Activated T-helper 17 cell treated with anti-CD3 and anti-CD28 coated beads, Interleukin-2, amount 50 U/mL, for 72 hours (primary cell): ENCODE data around the gene TEX264. TPM values are rescaled to one million over a fixed set of nuclear protein-coding genes. Genes with fewer than 3 reads are reported as not detected.

ENCODE experiments used
- ATAC-seq: fragments of 150-1000 bp; cut with Tn5 transposase; replicated peaks from 2 replicates; pipeline ENCODE4 v1.10.0; 2021; ENCODE audit warnings: mild to moderate bottlenecking, moderate library complexity
- H3K27ac Mint-ChIP-seq: one replicate; pipeline ENCODE4 v1.8.0; 2022; ENCODE audit warnings: mixed read lengths
- H3K27me3 Mint-ChIP-seq: one replicate; pipeline ENCODE4 v1.8.0; 2022; ENCODE audit warnings: mixed read lengths
- H3K36me3 Mint-ChIP-seq: one replicate; pipeline ENCODE4 v1.8.0; 2022; ENCODE audit warnings: low read depth, mild to moderate bottlenecking, mixed read lengths
- H3K4me1 Mint-ChIP-seq: one replicate; pipeline ENCODE4 v1.8.0; 2022; ENCODE audit warnings: mixed read lengths
- H3K4me3 Mint-ChIP-seq: one replicate; pipeline ENCODE4 v1.8.0; 2022; ENCODE audit warnings: mild to moderate bottlenecking, mixed read lengths
- H3K9me3 Mint-ChIP-seq: one replicate; pipeline ENCODE4 v1.8.0; 2022; ENCODE audit warnings: mixed read lengths
- total RNA-seq, 2 donors: library from RNA; stranded (reverse); gene quantifications; one replicate each; pipeline ENCODE4 v1.2.3, GENCODE V29; 2022

The TEX264 gene
- total RNA-seq, 2 donors from 2014 or later = 43.4 to 55.3 TPM

DNA sequence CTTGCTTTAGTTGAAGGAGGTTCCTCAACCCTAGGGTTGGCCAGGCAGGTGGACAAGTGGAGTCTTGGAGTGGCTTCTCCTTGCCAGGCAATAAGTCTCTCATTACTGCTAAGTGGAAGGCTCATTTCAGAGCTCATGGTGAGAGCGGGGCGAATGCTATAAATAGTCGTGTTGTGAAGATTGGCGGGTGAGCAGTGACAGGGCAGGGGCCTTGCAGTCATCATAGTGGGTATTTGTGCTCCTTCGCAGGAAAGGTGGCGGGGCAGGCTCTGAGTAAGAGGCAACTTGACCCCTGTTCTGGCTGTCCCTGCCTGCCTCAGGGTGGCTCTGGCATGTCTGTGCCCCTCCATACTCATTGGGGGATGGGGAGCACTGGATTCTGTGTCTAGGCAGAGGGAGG is 27.2 kb downstream of the TEX264 start:
- peaks cover 55% of the 10 kb centered on the region for H3K36me3 Mint-ChIP-seq
- H3K4me1 Mint-ChIP-seq = peaks cover 14% of the 10 kb centered on the region
- peak overlapping the region; percentile 4 for H3K27ac Mint-ChIP-seq
- H3K27me3 Mint-ChIP-seq = no peaks in the 10 kb centered on the region
- ATAC-seq = no peak
- H3K9me3 Mint-ChIP-seq = no peaks in the 10 kb centered on the region
- H3K4me3 Mint-ChIP-seq = no peak overlapping the region

DNA sequence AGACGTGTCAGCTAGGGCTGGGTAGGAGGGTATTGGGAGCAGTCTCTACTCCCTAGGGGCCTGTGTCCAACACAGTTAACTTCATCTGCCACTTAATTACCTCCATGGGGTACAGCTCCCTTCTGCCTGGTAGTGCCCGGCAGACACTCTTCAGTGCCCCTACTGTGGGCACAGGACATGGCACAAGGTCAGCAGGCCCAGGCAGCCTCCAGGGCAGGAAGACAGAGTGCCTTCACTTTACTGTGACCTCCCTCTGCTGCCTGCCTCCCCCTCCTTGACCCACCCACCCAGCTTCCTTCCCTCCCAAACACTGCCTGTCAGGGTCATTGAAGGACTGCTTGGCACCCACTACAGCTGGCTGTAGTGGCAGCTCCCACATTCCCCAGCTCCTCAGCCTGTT is 29.4 kb downstream of the TEX264 start:
- peaks cover 7% of the 10 kb centered on the region for H3K4me1 Mint-ChIP-seq
- ATAC-seq = no peak
- H3K36me3 Mint-ChIP-seq = peaks cover 49% of the 10 kb centered on the region
- H3K4me3 Mint-ChIP-seq = no peak overlapping the region
- no peaks in the 10 kb centered on the region for H3K9me3 Mint-ChIP-seq
- no peaks in the 10 kb centered on the region for H3K27me3 Mint-ChIP-seq
- no peak overlapping the region for H3K27ac Mint-ChIP-seq

DNA sequence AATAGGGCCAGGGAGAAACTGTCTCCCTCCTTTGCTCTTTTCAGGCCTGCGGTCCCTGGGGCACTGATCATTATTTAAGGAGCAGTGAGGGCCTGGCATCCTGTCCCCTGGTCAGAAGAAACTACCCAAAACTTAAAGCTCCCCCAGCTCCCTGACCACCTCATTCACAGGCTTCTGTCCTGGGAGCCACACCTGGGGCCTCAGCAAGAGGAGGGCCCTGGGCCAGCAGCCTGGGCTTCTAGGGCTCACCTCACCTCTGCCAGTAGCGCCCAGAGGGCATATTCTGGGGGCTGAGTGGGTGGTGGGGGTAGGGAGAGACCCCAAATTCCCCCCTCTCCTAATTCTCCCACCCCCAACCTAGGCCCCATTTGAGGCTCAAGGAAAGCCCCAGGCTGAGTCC is 31.1 kb downstream of the TEX264 start:
- Mint-ChIP-seq H3K9me3 (no peaks in the 10 kb centered on the region), H3K4me3 (no peak overlapping the region), H3K27ac (no peak overlapping the region), H3K27me3 (no peaks in the 10 kb centered on the region), H3K36me3 (peaks cover 49% of the 10 kb centered on the region), H3K4me1 (peaks cover 12% of the 10 kb centered on the region)
- no peak for ATAC-seq

DNA sequence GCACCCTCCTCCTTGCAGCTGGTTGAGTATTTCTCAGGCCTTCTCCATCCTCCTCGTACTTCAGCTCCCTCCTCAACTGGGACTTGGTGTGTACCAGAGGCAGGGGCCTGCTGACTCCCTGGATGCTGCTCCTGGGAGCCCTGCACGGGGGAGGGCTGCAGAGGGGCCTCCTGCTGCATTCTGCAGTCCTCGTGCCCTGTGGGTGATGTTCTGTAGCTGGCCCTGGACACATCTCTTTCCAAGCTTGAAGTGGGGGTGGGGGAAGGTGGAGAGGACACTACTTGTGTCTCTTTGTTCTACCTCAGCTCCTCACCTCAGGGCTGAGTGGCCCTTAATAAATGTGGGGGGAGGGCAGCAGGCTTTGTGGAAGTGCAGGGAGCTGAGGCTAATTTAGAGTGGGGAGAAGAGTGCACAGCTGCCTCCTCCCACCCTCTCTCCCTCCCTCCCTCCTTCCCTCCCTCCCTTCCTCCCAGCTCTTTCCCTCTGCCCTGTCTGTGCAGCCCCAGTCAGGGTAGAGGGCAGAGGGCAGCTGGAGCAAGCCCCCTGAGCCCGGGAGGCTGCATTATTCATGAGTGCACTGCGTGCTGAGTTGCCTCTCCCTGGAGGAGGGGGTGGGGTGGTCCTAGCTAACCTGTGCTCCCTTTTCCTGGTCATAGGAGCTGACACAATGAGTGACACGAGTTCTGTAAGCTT is 32.2 kb downstream of the TEX264 start:
- no peak for ATAC-seq
- peaks cover 40% of the 10 kb centered on the region for H3K36me3 Mint-ChIP-seq
- H3K4me3 Mint-ChIP-seq = no peak overlapping the region
- no peak overlapping the region for H3K27ac Mint-ChIP-seq
- H3K9me3 Mint-ChIP-seq = no peaks in the 10 kb centered on the region
- no peaks in the 10 kb centered on the region for H3K27me3 Mint-ChIP-seq
- peaks cover 19% of the 10 kb centered on the region for H3K4me1 Mint-ChIP-seq

DNA sequence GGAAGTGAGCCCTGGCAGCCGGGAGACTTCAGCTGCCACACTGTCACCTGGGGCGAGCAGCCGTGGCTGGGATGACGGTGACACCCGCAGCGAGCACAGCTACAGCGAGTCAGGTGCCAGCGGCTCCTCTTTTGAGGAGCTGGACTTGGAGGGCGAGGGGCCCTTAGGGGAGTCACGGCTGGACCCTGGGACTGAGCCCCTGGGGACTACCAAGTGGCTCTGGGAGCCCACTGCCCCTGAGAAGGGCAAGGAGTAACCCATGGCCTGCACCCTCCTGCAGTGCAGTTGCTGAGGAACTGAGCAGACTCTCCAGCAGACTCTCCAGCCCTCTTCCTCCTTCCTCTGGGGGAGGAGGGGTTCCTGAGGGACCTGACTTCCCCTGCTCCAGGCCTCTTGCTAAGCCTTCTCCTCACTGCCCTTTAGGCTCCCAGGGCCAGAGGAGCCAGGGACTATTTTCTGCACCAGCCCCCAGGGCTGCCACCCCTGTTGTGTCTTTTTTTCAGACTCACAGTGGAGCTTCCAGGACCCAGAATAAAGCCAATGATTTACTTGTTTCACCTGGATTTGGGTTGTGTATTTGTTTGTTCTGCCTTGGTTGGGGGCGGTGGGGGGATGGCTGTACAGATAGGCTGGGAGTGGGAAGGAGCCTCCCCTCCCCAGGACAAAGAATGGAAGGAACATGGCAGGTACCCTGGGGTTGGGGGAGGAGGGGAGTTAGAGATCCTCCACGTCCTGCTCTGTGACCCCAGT is 32.9 kb downstream of the TEX264 start:
- no peaks in the 10 kb centered on the region for H3K9me3 Mint-ChIP-seq
- no peak overlapping the region for H3K27ac Mint-ChIP-seq
- peaks cover 33% of the 10 kb centered on the region for H3K36me3 Mint-ChIP-seq

DNA sequence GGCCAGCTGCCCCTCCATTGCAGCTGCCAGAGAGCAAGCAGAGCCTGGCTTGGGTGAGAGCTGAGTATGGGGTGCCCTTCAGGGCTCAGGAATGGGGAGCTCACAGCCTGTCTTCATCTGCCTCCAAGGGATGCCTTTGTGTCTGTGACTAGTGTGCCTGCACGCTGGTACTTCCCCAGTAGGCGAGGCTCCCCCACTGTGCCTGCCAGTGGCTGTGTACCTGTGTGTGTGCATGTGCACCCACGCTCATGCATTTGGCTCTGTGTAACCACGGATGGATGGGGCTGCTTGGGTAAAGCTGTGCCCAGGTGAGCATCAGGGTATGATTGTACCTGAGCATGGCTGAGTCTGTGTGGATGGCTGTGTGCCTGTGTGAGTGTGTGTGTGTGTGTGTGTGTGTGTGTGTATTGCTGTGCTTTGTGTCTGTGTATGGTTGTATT is 33.5 kb downstream of the TEX264 start:
- Mint-ChIP-seq H3K27me3 (no peaks in the 10 kb centered on the region), H3K27ac (no peak overlapping the region), H3K9me3 (no peaks in the 10 kb centered on the region), H3K4me3 (no peak overlapping the region), H3K36me3 (peaks cover 28% of the 10 kb centered on the region), H3K4me1 (peaks cover 15% of the 10 kb centered on the region)
- ATAC-seq = no peak

More for the DNA sequence above, 32.9 kb downstream of the TEX264 start:
- H3K27me3 Mint-ChIP-seq = no peaks in the 10 kb centered on the region
- ATAC-seq = no peak
- peaks cover 19% of the 10 kb centered on the region for H3K4me1 Mint-ChIP-seq
- no peak overlapping the region for H3K4me3 Mint-ChIP-seq

DNA sequence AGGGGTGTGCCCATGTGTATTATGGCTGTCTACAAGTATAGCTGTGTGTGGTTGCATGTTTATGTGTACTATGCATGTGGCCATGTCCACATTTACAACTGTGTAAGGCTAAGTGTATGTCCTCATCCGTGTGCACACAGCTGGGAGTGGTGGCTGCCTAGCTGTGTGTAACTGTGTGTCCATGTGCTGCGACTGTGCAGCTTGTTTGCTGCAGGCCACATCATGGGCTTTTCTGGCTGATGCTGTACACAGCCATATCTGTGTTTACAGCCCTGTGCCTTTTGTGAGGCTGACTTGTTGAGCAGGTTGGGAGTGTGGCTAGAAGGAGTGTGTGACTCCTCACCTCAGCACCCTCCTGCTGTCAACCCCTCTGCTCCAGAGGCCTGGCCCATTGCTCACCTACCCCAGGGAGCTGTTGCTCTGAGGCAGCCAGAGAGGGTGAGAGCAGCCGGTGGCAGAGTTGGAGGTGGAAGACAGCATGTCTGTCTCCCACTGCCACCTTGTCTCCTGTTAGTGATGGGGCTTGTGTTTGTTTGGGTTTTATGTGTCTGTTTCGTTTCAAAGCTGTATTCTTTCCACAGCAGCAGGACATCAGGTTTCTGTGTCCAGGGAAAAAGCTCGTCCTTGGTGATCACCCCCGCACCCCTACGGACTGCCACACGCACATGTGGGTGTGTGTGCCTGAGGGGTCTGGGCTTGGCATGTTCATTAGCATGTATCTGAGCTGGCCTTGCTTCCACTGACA is 34.4 kb downstream of the TEX264 start:
- H3K4me3 Mint-ChIP-seq = no peak overlapping the region
- no peak for ATAC-seq
- H3K27ac Mint-ChIP-seq = no peak overlapping the region
- H3K4me1 Mint-ChIP-seq = peaks cover 17% of the 10 kb centered on the region
- H3K36me3 Mint-ChIP-seq = peaks cover 27% of the 10 kb centered on the region
- H3K27me3 Mint-ChIP-seq = no peaks in the 10 kb centered on the region
- H3K9me3 Mint-ChIP-seq = no peaks in the 10 kb centered on the region

DNA sequence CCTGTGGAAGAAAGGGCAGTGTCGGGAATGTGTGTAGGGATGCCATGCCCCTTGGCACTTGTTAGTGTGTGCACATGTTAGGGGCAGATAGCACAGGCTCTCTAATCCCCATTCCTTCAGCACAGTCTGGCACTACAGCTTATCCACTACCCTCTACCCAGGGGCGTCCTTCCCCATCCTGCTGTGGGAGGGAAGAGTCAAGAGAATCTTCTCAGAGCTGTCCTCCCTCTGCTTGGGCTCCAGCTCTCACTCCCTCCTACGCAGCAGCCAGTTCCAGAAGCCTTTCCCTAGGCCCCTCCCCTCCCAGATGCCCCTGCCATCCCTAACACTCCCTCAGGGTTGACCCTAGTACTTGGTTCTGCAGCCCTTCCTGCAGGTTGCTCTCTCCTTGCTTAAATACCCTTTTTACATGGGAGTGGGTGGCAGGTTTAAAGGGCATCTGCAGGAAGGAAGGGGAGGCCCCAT is 35.0 kb downstream of the TEX264 start:
- Mint-ChIP-seq H3K27ac (no peak overlapping the region), H3K4me1 (peaks cover 17% of the 10 kb centered on the region), H3K4me3 (no peak overlapping the region), H3K9me3 (no peaks in the 10 kb centered on the region), H3K36me3 (peaks cover 24% of the 10 kb centered on the region), H3K27me3 (no peaks in the 10 kb centered on the region)
- ATAC-seq = no peak

DNA sequence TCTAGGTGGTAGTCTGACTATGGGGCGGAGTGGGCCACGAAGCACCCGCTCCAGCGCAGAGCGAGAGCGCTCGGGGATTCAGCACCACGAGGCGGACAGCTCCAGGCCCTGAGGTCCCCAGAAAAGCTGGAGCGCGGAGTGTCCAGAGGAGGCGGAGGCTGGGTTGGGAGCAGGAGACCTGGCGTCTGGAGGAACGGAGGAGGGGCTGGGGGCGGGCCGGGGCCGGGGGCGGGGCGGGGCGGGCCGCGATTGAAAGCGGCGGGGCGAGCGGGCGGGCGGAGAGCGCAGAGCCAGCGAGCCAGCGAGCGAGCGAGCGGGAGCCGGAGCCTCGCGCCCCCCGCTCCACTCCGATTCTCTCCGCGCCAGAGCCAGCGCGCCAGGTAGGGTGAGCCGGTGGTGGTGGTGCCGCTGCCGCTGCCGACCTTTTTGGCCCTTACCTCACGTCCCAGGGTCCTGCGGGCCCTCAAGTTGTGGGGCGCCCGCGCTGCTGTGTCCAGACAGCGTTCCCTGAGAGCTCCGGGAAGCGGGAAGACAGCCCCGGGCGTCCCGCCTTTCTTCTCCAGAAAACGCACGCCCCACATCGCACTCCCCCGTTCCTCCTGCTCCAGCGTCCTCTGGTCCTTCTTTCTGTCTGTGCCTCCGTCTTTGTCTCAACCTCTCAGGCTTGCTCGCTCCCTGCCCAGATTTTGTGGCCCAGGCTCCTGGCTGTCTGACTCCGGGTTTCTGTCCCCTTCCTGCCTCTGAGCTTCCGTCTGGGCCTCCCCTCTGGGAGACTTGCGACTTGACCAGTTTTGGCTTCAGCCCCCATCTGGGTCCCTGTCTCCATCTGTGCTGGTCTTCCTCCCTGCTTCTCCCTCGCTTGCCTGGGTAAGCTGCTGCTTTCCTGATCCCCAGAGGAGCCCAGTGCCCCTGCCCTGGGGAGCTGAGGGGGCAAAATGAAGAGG is 36.0 kb downstream of the TEX264 start, which contains the start of gene GRM2:
Gene GRM2, plus strand, starts transcription at position 281 of the 944 bp plus-strand sequence. CDS start 1,916 bp downstream, outside the sequence.
- Mint-ChIP-seq H3K27ac (peak within 1 kb of the TSS; percentile 43), H3K4me3 (no peak within 1 kb of the TSS), H3K9me3 (no peaks in the 10 kb centered on the region), H3K27me3 (no peaks in the 10 kb centered on the region), H3K36me3 (peaks cover 14% of the 10 kb centered on the region), H3K4me1 (peaks cover 17% of the 10 kb centered on the region)
- ATAC-seq = no peak

DNA sequence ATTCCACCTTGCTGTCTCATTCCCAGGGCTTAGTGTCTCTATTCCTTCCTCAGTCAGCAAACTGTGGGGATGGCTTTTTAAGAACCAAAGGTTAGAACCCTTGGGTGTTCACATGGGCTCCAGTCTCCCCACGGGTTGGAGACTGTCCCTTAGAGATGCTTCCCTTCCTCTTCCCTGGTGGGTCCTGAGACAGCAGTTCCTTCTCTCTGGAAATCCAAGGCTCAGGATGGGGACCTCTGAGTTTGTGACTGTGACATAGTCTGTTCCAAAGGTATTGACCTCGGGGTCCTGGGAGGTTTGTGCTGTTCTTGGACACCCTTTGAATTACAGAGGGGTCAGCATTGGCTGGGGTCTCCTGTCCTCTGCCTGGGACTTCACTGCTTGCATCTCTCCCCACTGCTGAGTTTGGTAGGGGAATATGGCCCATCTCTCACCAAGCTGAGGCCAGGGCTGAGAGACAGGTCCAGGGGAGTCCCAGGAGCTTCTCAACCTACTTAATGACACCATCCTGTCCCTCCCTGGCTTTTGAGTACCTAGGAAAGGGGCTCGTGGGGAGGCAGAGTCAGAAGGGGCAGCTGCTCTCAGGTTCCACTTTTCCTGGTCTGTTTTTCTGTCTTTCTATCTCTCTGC is 37.3 kb downstream of the TEX264 start:
- H3K4me3 Mint-ChIP-seq = no peak overlapping the region
- H3K4me1 Mint-ChIP-seq = peaks cover 17% of the 10 kb centered on the region
- no peaks in the 10 kb centered on the region for H3K9me3 Mint-ChIP-seq
- ATAC-seq = no peak
- no peak overlapping the region for H3K27ac Mint-ChIP-seq
- H3K27me3 Mint-ChIP-seq = no peaks in the 10 kb centered on the region
- peaks cover 13% of the 10 kb centered on the region for H3K36me3 Mint-ChIP-seq

DNA sequence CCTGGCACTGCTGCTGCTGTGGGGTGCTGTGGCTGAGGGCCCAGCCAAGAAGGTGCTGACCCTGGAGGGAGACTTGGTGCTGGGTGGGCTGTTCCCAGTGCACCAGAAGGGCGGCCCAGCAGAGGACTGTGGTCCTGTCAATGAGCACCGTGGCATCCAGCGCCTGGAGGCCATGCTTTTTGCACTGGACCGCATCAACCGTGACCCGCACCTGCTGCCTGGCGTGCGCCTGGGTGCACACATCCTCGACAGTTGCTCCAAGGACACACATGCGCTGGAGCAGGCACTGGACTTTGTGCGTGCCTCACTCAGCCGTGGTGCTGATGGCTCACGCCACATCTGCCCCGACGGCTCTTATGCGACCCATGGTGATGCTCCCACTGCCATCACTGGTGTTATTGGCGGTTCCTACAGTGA is 38.0 kb downstream of the TEX264 start:
- peaks cover 17% of the 10 kb centered on the region for H3K4me1 Mint-ChIP-seq
- peak; percentile 10 for ATAC-seq
- no peaks in the 10 kb centered on the region for H3K9me3 Mint-ChIP-seq
- H3K27me3 Mint-ChIP-seq = no peaks in the 10 kb centered on the region
- H3K36me3 Mint-ChIP-seq = peaks cover 13% of the 10 kb centered on the region
- H3K27ac Mint-ChIP-seq = peak overlapping the region; percentile 99
- H3K4me3 Mint-ChIP-seq = no peak overlapping the region

DNA sequence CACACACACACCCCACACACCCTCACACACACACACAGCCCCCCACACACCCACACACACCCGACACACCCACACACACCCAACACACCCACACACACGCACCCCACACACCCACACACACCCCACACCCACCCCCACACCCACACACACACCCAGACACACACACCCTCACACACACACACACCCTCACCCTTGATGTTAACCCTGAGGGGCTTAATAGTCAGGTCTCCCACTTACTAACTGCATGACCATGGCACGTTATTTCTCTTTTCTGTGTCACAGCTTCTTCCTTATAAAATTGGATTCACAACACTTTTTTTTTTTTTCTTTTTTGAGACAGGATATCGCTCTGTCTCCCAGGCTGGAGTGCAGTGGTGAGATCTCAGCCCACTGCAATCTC is 38.6 kb downstream of the TEX264 start:
- Mint-ChIP-seq H3K4me1 (peaks cover 17% of the 10 kb centered on the region), H3K9me3 (no peaks in the 10 kb centered on the region), H3K36me3 (peaks cover 8% of the 10 kb centered on the region), H3K27me3 (no peaks in the 10 kb centered on the region), H3K27ac (peak overlapping the region; percentile 99), H3K4me3 (peak overlapping the region; percentile 51)
- peak; percentile 62 for ATAC-seq

DNA sequence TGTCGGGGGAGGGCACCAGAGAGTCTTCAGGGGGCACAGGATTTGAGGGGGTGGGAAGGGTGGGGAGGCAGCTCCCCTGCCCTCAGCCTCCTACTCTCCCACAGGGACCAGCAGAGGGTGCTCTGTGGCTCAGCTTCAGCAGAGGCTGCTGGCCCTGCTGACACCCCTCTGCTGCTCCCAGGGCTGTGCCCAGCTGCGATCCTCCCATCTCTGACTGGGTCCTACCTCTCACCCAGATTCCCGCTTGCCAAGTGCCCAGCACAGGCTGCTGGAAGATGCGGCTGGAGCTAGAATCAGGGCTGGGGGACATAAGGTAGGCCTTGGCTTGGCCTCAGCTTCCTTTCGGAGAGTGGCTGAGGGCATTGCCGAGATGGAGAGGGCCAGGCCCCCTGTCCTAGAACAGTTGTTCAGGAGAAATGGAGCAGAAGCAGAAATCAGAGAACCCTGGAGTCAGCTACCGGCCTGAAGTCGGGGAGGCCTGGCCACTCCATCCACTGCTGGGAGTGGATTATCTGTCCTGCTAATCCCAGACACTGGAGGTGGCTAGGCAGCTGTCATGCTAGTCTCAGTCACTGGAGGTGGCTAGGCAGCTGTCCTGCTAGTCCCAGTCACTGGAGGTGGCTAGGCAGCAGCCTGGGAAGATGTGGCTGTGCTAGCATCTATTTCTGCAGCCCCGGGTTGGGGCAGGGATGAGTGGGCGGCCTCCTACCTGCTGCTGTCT is 39.7 kb downstream of the TEX264 start:
- Mint-ChIP-seq H3K4me3 (no peak overlapping the region), H3K27me3 (no peaks in the 10 kb centered on the region), H3K9me3 (no peaks in the 10 kb centered on the region), H3K4me1 (peaks cover 17% of the 10 kb centered on the region), H3K27ac (peak overlapping the region; percentile 99), H3K36me3 (peaks cover 8% of the 10 kb centered on the region)
- no peak for ATAC-seq
